GM19467 (cell line): ENCODE measurements around the gene COX5B.
"Not testable (repeated sequence)": the region's sequence is repeated elsewhere in the genome, so short reads cannot be mapped to it uniquely, and the experiment has no call there.

Source experiments
- ATAC-seq: cut with Tn5 transposase; IDR thresholded peaks from one replicate; pipeline ENCODE4 v1.9.1; 2021; ENCODE audit warnings: mild to moderate bottlenecking, moderate library complexity; ENCODE audit not compliant: unreplicated experiment

COX5B gene, protein sequence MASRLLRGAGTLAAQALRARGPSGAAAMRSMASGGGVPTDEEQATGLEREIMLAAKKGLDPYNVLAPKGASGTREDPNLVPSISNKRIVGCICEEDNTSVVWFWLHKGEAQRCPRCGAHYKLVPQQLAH

DNA sequence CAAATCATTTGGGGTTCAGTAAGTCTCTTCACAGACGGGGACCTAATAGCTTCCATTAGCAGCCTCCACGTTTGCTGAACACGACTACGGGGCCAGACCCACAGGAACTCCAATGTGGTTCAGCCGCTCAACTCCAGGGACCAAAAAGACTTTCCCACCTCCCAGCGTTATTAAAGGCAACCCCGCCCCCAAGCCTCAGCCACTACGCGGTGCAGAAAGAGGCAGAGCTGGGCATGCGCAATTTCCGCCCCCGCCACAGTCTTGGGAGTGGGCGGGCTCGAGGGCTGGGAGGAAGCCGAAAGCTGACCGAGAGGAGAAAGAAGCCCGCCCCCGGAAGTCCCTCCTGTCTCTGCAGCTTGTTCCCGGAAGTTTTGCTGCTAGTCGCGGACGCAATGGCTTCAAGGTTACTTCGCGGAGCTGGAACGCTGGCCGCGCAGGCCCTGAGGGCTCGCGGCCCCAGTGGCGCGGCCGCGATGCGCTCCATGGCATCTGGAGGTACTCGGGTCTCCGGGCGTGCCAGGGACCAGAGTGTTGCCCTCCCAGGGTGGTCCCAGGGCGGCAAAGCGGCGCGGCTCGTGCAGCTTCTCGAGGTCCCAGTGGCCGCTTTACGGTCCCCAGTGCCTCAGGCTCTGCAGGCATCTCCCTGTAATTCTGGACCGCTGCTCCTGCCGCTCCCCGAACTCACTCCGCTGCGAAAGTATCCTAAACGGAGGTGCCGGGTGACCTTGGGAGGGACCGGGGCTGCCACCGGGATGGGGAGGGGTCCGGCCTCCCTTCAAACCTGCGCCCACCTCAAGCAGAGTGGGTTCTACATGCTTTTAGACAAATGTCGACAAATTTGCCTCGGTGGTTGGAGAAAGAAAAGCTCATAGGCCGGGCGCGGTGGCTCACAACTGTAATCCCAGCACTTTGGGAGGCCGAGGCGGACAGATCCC lies at the start of gene COX5B:
COX5B (plus strand) TSS at position 368 of the 935 bp plus-strand sequence; CDS start at position 393, 25 bp downstream.
- ATAC-seq: peak; percentile 93

DNA sequence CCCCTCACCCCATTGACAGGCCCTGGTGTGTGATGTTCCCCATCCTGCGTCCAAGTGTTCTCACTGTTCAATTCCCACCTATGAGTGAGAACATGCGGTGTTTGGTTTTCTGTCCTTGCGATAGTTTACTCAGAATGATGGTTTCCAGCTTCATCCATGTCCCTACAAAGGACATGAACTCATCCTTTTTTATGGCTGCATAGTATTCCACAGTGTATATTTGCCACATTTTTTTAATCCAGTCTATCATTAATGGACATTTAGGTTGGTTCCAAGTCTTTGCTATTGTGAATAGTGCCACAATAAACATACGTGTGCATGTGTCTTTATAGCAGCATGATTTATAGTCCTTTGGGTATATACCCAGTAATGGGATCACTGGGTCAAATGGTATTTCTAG lies 49.7 kb upstream of the COX5B start:
- ATAC-seq: not testable (repeated sequence)

DNA sequence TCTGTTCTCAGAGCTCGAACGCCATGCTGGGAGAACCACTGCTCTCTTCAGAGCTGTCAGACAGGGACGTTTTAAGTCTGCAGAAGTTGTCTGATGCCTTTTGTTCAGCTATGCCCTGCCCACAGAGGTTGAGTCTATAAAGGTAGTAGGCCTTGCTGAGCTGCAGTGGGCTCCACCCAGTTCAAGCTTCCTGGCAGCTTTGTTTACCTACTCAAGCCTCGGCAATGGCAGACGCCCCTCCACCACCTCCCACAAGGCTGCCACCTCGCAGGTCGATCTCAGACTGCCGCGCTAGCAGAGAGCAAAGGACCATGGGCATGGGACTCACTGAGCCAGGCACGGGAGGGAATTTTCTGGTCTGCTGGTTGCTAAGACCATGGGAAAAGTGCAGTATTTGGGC lies 44.3 kb upstream of the COX5B start:
- not testable (repeated sequence) for ATAC-seq

DNA sequence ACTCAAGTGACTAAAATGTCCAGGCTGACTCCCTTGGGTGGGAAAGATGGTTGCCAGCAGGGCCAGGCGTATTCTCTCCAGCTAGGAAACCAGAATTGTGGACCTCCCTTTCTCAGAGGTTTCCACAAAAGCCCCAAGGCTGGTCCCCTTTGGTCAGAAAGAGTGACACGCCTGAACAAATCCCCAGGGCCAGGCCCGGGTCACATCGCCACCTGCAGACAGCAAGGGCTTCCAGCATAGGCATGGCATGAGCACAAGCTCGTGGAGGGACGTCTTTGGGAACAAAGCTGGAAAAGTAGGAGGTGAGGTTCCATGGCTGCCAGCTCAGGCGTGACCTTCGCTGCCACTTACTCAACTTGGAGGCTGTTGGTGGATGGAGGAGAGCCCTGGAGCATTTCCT lies 40.8 kb upstream of the COX5B start:
- ATAC-seq: not testable (repeated sequence)

DNA sequence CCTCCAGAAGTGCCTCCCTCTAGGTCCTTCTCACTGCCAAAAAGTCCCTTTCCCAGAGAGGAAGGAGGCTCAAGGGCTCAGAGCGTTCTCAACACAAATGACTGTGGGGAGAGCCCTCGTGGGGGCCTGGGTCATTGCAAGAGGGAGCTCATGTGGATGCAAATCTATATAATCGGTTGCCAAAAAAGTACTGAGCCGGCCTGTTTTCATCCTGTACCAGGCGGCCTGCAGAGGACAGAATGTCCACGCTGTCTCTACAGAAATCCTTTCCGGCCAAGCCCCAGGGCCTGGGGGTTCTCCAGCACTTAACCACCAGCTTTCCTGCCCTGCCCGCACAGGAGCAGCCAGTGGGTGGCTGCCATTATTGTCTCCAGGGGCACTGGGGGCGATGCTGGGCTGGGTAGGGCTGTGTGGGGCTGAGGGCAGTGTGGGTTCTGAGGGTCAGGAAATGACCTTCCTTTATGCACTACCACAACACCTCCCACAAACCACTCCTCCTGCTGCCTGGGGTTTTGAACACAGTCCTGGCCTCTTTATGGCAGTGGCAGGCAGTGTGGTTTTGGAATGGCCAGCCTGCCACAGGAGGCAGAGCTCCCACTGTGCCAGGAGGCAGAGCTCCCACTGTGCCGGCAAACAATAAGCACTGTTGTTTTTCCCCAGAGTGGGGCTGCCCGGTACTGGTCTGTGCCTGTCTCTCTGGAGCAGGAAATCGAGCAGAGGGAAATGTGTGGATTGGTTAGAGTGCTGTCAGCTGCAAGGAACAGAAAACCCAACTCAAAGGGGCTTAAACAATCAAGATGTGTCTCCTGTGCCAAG lies 40.1 kb upstream of the COX5B start:
- not testable (repeated sequence) for ATAC-seq

DNA sequence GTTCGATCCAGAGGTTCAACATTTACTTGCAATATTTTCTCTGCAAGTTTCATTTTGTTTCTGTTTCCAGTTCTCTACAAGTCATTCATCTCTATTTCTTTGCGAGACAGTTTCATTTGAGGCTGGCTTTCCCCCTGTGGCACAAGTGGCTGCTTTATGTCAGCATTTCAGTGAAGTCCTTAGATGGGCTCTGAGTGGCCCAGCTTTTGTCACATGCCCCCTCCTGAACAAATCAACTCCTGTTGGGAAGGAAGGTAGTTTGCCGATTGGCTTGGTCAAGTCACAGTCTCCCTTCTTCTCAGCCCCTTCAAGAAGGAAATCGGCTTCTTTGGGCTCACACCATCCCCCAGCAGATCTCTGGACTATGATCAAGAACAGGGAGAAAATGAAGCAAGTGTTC lies 37.1 kb upstream of the COX5B start:
- not testable (repeated sequence) for ATAC-seq

DNA sequence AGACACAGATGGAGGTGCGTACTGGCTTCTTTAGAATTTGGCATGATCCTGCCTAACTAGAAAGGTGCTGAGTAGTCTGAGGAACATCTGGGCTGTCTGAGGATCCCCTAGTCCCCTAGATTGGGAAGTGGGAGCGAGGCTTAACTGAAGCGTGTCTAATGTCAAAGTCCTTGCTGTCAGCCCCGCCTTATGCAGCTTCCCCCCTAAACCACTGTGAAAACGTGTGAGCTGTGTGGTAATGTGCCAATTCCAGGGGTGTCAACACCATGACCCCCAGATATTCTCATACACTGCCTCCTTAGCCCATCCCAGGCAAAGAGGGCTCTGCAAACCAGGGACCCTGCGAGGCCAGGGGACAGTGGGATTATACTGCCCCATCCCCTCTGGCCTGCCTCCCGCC lies 34.0 kb upstream of the COX5B start:
- ATAC-seq: not testable (repeated sequence)

DNA sequence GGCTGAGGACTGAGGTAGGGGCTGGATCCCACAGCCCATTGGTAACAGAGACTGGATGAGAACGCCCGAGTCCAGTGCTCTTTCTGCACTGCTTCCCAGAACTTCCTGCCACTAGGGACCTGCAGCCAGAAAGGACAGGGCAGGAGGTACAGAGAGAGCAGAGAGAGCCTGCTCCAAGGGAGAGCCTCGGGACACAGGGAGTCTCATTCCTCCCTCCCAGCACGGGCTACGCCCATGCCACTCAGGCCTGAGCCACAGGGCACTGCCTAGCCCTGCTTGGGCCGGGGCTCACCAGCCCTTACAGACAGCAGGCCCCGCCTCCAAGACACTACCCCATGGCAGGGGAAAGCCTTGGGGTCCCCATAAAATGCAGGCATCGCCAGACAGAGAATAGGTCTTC lies 30.1 kb upstream of the COX5B start:
- ATAC-seq: not testable (repeated sequence)

DNA sequence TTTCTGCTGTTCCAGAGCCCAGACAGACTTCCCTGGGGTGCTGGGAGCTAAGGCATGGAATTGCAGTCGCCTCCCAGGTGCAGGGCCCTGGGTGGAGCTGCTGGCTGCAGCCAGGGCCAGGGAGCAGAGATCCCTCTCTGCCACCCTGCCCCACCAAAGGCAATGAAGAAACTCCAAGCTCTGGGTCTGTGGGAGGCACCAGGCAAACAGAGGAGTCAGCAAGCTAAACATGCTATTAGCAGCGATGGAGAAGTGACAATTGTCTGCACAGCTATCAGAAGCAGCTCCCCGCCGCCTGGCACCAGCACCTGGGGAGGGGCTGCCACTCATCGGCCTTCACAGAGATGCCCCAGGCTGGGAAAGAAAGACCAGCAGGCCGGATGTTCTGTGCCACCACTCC lies 28.0 kb upstream of the COX5B start:
- ATAC-seq: no peak

DNA sequence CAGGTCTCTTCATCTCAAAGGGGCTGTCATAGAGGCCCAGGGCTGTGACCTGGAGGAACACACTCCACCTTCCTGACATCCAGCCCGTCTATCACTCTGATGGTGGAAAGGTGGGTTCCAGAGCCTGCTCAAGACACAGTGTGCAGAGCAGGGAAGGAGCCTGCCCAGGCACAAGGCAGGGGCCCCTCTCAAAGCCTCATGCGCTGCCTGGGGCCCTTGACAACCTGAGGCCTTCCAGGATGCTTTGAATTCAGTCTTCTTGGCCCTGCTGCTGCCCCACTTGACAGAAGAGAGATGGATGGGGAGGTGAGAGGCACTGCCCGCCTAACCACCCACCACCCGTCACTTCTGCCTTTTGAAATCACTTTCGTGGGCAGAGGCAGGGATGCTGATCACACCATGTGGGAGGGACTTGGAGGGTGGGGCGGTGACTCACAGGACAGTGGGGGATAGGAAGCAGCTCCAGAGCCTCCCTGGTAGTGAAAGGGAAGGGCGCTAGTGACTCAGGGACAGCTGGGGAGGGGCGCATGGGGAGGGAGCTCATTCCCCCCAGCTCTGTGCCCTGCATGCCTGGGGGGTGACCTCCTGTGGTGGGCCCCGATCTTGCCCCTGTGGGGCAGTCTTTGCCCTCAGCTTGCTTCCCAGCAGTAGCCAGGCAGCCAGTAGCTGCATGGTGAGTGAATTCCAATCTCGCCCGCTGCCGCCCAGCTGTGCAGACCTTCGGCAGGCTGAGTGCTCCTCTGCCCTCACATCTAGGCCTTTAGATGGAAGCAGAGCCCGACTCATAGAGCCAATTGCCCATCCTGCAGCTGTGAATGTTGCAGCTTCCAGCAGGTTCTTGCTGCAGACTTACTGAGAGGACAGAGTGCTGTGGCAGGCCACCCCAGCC lies 26.7 kb upstream of the COX5B start:
- ATAC-seq: not testable (repeated sequence)

DNA sequence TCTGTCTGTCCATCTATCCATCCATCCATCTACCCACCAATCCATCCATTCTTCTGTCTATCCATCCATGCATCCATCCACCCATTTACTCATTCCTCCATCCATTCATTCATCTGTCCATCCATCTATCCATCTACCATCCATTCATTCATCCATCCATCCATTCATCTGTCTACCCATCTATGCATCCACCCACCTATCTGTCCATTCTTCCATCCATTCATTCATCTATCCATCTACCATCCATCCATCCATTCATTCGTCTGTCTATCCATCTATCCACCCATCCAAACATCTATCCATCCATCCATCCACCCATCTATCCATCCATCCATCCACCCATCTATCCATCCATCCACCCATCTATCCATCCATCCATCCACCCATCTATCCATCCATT lies 25.4 kb upstream of the COX5B start:
- ATAC-seq: not testable (repeated sequence)

DNA sequence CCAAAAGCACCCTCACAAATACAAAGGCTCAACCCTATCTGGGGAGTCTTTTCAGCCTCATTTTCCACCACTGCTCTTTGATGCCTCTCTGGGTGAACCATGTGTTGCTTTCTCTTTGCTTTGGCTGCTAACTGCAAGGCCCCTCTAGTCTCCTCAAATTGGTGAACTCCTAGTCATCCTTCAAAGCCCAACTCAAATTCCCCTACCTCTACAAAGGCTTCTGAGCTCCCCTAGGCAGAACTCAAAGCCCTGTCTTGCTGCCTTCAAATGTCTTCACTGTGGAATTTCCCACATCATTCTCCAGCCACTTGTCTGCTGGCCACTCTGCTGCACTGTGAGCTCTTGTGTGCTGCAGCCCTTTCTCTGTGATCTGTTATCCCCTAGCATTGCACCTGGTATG lies 22.9 kb upstream of the COX5B start:
- not testable (repeated sequence) for ATAC-seq

DNA sequence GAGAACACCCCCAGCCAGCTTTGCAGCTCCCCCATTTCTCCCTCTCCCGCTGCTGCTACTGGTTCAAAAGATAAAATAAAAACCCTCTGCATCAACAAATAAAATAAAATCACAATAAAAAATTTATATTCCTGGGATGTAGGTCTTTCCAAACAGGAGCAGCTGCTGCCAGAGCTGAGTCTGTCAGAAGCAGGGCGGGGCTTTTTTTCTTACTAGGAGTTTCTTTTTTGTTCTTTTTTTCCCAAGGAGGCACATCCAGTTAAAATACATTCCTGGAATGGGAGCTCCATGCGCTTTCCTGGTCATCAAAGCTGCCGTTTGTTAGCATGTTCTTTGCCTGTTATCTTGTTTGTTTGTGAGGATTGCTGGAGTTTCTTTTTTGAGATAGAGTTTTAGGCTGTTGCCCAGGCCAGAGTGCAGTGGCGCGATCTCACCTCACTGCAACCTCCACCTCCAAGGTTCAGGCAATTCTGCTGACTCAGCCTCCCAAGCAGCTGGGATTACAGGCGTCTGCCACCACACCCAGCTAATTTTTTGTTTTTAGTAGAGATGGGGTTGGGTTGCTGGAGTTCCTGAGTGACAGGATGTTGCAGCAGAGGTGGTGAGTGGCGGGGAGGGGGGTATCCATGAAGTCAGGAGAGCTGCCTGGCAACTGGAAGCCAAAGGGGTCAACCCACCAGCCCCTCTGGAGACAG lies 20.4 kb upstream of the COX5B start:
- not testable (repeated sequence) for ATAC-seq

DNA sequence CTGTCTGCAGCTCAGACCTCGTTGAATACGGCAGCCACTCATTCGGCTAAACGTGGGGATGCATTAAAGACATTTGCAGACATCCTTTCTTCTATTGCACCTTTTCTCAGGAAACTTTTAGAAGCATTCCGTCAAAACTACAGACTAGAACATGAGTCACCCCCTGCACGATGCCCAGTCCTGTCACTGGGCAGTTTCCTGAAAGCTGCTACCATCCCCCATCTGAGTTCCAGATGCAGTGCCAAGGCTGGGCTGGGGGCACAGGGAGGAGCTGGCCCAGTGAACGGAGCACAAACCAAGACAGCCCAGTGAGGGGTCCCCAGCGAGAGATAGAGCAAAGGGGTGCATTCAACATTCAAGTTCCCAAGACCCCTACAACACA lies 19.8 kb upstream of the COX5B start:
- ATAC-seq: not testable (repeated sequence)

DNA sequence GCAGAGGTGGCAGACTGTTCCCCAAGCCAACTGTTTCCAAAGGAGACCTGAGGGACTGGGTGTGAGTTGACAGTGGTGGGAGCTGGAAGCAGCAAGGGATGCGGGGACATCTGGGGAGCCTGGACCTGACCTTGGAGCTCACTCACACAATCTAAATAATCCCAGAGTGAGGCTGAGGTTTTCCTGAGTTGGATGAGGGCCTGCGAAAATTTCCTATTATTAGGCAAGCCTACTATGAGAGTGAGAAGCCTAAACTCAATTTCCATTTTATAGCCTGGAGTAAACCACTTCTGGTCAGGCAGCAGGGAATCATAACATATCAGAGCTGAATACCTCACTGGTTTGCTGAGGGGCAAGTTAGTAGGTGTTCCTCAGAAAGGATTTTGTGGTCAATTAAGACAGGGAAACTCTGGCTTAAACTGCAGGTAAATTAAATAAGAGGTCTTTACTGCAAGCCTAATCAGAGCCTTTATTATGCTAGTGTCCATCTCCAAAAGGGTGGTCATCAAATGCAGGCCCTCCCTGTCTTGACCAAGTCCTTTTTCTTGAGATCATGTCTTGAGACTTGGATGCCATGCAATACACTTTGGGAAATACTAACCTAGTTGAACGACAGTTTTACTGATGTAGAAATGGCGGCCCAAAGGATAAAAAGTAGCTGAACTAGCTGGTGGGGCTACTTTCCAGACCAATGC lies 1.7 kb upstream of the COX5B start:
- ATAC-seq: no peak

DNA sequence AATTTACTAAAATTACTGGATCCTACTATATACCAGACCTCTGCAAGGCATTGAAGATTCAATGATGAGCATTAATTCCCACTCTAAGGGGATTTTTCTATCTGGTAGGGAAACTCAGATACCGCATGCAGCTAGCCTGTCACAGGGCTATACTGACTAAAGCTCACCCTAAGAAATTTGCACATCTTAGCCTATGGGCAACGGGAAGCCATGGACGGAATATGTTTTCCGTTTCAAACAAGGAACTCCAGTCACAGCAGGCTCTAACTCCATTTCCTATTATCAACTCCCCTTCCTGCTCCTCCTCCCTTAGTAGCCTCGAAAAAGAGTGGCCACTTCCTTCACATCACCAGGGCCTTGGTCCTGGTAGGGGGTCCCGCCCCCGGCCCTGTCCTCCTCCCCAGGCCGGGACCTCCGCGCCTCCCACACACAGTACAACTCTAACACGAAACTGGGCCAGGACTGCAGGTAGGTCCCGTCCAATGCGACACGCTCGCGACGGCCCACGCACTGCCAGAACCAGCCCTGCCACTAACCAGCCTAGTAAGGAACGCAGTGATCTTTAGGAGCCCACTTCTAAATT lies 659 bp upstream of the COX5B start:
- peak; percentile 24 for ATAC-seq

DNA sequence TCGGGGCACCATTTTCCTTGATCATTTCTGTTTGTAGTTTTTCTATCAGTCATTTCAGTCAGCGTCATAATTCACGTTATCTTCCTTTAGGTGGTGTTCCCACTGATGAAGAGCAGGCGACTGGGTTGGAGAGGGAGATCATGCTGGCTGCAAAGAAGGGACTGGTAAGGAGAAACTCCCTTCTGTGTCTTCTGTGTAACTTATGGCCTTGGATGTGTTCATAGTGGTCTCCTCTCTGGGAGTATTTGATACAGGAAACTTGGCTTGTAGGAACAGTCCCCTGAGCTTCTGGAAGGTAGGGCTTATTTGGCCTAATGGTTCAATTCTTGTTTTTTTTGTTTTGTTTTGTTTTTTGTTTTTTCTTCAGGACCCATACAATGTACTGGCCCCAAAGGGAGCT lies 1.1 kb downstream of the COX5B start:
- ATAC-seq: no peak

DNA sequence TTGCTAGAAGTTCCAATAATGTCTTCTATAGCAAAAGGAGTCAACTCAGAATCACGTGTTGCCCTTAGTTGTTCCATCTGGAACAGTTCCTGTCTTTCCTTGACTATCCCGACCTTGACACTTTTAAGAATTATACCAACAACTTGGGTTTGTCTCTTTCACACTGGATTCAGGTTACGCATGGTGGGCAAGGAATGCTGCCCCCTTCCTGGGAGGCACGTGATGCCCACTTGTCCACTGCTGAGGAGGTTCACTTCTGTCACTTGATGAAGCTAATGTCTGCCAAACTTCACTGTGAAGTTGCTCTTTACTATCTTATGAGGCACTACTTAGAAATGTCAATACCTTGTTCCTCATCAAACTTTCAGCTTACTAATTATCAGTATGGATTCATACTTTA lies 5.3 kb downstream of the COX5B start:
- ATAC-seq: no peak

DNA sequence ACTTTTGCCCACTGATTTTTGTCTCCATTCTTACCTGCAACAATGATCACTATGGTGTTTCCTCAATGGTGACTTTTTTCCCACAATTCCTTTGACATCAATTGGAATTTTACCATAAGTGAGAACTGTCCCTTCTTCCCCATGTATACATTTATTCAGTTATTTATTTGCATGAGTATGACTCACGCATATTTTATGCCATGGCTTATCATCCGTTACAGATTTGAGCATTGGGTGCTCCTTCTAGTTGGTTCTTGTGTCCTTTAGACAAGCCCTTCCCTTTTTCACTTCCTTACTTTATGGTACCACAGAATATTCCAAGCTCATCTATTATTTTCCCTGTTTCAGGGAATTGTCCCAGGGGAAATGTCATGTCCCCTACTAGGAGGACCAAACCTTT lies 7.6 kb downstream of the COX5B start:
- no peak for ATAC-seq
